Fibroblast of the aortic adventitia (primary cell): Measurements from ENCODE around the gene CCDC149. TPM values are rescaled to one million over a fixed set of nuclear protein-coding genes. Genes with fewer than 3 reads are reported as not detected.
A peak's percentile ranks its signal among the peaks of the same experiment; 100 is the strongest.

Experiments
- DNase-seq: peaks from one replicate; pipeline ENCODE4 v3.0.0-alpha.2; 2010; ENCODE audit warnings: low read depth
- H3K4me3 ChIP-seq: 2 replicates; pipeline ENCODE4 v1.5.1; 2011; ENCODE audit warnings: low read depth, mild to moderate bottlenecking, control low read depth, low read length, moderate library complexity
- CTCF ChIP-seq: IDR thresholded peaks from 2 replicates; pipeline ENCODE4 v1.5.1; 2011; ENCODE audit warnings: mild to moderate bottlenecking, low read length, control low read depth, inconsistent platforms; ENCODE audit not compliant: insufficient read depth
- total RNA-seq: library from RNA; depleted of rRNA; stranded (reverse); fragments of >200 nt; gene quantifications from 2 replicates; pipeline ENCODE4 v1.2.3, GENCODE V29; 2012; ENCODE audit warnings: low replicate concordance

CCDC149 gene
- total RNA-seq, 1 donor: 18.3 TPM

DNA sequence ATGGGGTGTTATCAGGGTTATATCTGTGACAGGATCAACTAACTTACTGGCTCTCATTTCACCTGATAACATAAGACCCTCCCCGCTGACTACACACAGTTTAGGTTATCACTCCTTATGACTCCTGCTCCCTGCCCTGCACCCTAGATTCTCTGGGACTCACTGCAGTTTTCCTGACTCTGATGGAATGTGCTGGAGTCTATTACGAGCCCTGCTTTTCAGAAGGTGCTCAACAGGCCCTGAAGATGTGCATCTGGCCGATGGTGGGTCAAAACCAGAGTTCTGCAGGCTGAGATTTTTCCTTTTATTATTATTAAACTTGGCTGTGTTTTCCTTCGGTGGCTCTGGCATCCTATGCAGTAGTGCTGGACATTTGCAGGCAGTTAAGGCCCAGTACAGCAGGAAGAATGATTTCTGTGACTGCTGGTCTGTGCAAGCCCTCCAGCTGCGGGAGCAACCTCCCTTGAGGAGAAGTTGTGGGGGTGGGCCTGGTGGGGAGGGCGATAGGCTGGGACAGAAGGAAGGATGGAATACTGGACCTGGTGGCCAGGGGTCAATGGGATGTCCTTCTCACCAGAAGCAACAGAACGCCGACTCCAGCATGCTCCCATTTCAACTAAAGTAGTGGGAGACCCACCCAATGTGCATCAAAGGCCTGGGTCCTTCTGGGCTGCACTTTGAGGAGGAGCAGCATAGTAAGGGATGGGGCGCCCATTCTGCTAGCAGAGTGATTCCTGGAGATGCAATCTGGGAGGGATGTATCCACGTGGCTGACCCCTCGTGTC is 106.4 kb downstream of the CCDC149 start:
- TF ChIP-seq CTCF: no peak
- DNase-seq: no peak

DNA sequence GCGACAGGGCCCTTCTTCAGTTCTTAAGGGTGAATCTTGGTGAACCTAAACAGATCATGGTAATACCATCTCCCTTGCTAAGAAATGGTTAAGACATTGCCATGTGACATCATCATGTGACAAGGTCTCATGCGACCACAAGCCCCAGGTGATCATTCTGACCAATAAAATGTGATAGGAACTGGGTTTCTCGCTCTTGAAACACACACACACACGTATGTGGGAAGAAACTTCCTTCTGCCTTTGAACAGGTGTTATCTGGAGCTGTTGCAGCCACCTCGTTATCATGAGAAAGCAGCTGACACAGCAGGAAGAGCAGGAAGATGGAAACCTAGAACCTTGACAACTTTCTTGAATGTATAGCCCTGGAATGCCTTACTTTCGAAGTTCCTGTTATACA is 107.3 kb downstream of the CCDC149 start:
- TF ChIP-seq CTCF: no peak
- no peak for DNase-seq
- no peak overlapping the region for H3K4me3 ChIP-seq

More for the DNA sequence above, 106.4 kb downstream of the CCDC149 start:
- H3K4me3 ChIP-seq: no peak overlapping the region

DNA sequence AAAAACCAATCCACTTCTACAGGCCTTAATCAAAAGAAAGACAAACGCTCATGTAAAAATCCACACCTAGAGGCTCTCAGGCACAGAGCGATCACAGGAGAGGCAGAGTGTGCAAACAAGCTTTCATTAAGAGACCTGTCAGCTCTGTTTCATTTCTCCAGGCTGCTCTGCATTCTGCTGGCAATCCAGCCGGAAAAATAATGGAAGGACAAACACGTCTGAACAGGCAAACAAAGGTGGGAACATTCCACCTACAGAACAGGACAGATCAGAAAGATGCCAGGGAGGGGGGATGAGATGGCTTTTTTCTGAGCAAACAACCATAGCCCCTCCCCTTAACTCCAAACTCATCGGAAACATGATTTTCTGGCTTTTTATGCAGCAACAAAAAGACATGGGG is 107.8 kb downstream of the CCDC149 start:
- no peak overlapping the region for H3K4me3 ChIP-seq
- TF ChIP-seq CTCF: no peak
- no peak for DNase-seq

DNA sequence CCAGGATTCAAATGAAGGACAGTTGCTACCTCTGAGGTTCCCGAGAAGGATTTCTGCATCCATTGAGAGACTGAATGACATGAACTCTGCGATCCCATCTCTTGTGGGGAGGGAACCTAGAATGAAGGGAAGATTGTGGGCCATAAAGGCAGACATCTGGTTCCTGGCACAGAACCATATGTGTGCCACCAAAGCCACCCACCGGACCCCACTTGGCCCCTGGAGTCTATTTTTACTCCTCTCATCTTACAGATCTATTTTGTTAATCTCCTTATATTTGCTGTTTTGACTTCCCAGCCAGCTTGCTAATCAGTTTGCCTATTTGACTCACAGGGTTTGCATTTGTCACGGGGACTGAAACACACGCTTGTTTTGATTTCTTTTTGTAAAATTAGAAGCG is 110.2 kb downstream of the CCDC149 start:
- TF ChIP-seq CTCF: no peak
- no peak overlapping the region for H3K4me3 ChIP-seq
- peak; percentile 23 for DNase-seq

DNA sequence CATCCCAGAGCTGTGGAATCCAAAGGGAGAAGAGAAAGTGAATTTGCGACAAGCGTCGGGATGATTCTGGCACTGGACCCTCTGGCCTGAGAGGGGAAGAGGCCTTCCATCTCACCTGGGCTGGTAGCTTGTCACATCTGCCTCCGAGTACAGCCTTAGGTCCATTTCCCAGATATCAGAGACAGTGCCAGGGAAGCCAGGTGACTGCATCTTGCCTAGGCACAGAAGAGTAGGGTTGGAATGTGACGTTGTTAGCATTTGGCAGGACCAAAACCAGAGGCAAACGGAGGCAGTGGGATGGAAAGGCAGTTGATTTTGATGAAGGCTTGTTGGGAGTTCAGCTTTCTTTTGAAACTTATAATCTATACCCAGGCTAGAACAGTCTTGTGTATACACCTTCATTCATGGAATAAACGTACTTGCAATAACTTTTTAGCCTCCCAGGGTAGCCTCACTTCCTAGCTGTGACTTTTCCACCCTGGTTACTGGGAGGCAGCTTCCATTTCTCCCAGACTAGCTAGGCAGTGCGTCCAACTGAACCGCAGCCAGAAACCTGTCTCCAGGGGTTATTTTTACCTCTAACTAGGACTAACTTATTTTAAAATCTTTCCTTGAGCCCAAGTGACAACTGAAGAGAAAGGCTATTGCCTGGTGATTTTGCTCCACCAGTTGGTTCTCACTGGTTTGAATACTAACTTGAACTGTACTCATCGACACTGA is 111.5 kb downstream of the CCDC149 start:
- no peak for DNase-seq
- no peak overlapping the region for H3K4me3 ChIP-seq
- no peak for TF ChIP-seq CTCF

DNA sequence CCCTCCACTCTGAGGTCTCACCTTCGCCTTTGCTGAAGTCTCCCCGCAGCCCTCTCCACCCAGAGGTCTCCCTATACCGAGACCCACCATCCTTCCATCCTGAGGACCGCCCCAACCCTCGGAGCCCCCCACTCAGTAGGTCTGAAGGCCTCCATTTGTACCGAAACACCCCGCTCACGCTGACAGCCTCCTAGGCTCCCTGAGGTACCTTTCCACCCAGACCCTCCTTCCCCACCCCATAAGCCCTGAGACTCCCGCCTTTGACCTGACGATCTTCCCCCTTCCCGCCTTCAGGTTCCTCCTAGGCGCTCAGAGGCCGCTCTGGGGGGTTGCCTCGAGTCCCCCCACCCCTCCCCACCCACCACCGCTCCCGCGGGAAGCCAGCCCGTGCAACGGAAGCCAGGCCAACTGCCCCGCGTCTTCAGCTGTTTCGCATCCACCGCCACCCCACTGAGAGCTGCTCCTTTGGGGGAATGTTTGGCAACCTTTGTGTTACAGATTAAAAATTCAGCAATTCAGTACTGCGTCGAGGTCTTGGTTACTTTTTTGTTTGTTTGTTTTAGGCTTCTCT is 112.4 kb downstream of the CCDC149 start:
- no peak for TF ChIP-seq CTCF
- no peak for DNase-seq
- no peak overlapping the region for H3K4me3 ChIP-seq
